HG03045 (cell line): ENCODE results near the gene TNIP3.

Source experiments
- ATAC-seq: cut with Tn5 transposase; IDR thresholded peaks from one replicate; pipeline ENCODE4 v1.9.1; 2021; ENCODE audit warnings: mild to moderate bottlenecking, moderate library complexity; ENCODE audit not compliant: unreplicated experiment

TNIP3 gene

DNA sequence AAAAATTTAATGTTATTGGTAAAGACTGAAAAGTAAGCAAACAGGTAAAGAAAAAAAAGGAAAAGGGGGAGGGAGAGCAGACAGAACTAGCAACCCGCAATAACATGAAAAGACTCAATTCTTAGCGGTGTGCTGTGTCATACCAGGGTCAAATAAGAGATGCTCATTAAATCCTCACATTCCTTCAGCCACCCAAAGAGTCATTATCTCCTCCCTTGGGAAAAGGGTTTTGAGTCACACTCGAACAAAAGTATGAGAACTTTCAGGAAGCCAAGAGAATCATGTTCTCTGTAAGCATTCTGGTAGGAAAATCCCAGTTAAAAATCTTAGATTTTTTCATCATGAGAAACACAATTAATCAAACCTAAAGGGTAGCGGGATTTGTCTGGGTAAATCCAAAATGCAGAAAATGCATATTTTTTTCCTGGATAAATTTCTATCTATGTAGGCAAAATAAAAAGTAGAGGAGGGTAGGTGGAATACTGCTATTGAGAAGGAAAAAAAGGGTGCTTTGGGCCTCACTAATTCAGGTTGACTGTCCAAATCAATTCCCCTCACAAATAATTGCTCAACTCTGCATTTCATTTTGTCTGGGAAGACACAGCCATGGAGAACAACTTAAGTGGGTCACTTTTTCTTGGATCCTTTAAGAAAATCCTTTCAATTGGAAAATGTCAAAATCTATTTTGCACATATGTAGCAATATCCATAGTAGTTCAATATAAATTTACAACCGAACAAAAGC is 23.2 kb downstream of the TNIP3 start:
- no peak for ATAC-seq

GRCh38 chr4:121139533-121140222 is 24.4 kb downstream of the TNIP3 start:
- peak; percentile 56 for ATAC-seq

DNA sequence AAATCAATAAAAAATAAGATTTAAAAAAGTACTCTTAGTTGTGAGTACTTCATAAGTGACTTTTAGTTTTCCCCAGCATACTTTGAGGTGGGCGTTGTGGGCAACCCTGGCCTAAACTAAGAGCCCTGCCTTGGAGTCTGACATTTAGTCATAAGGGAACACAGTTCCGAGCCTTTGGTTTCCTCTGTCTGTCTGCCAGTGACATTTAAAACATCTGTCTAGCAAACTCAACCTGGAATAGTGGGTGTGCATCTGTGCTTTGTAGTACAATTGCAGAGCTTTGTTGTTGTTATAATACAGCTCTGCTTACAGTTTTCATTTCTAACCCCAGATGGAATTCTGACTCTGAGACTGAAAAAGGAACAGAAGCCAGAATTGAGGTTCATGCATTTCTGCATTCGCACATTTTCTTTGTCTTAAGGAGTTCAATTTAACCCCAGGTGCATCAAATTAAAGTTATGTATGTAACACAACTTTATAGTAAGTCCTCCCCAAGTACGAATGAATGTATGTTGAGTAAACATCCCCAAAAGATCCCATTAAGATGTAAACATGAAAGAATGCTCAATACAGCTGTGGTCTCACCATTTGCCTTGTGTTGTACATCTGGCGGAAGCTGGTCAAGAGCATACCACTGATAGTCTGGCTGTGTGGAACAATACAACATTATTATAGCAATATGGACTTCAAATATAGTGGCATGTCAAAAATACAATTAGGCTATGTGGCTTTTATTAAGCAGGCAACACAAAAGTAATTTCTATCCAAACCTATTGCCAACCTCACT is 25.9 kb downstream of the TNIP3 start:
- ATAC-seq = peak; percentile 72

DNA sequence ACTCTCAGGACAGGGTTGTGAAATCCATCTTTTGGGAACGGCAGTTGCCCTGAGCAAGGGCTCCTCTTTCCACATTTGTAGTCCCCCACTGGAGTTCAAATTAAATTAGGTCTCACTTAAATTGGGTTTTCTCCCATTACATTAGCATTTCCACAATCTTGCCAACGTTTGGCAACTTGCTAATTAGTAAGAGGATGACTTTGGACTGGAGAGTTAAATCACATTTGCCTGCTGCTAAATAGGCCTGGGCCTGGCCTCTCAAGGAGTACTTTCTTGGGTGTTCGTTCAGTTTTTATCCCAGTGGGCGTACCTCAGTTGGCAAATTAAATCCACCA is 33.8 kb downstream of the TNIP3 start:
- ATAC-seq = no peak

DNA sequence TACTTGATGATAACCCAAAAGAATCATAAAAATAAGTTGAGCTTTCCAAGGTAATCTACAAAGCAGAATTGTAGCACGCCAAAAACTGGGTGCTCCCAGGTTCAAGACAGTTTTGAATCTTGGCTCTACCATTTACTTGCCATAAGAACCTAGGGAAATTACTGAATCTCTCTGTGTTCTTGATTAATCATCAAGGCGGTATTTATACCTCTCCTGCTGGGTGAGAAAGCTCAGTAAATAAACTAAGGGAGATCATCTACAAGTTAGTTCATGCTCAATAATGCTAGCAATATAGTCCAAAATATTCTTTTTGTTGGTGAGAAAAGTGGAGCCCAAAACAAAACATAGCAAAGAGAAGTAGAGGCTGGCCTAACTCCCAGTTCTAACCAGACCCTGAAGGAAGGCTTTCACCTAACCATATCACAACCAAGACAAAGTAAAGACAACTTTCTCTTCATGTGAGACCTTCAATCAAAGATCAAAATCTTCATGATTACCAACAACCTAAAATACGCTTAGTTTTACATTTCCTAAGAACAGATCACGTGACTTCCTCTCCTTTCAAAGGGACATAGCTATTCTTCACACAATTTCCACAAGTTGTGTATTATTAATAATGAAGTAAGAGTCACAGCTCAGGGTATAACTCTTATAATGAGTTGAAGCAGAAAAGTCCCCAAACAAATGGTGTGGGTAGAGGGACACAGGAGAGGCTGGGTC is 34.4 kb downstream of the TNIP3 start:
- ATAC-seq = no peak

- ATAC-seq = no peak
Observed at GRCh38 chr4:121127100-121127499, 37.0 kb downstream of the TNIP3 start.

GRCh38 chr4:121126449-121127006 is 37.6 kb downstream of the TNIP3 start:
- no peak for ATAC-seq

DNA sequence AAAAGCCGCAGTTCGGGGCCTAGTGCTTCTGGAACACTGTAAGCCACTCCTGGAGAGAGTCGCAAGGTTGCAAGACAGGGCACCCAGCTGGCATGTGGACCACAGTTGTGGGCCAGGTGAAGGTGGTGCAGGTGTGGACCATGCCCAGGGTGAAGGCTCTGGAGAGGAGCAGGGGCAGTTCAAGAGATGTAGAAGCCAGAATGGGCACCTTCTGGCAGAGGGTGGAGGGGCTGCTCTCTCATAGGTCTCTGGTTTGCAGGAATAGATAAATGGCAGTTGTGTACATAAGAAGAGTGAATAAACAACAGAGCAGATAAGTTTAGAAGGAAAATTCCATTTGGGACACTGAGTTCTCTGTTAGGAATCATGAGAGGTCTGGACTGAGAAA is 38.6 kb downstream of the TNIP3 start:
- no peak for ATAC-seq

DNA sequence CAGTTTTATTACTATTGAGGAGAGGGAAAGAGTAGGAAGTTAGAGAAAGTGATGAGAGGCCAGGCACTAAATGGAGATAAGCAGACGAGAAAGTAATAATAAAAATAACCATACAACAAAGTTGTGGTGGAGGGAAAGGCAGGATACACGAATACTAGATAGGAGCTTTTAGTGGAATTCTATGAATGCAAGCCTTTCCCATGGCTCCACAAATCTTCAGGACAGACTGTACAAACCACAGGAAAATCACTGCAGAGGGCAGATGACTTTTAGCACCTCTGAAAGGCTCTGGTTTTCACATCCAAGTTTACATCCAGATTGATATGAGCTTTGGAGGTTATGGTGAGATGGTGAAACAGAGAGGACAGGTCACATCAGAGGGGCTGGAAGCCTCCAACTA is 41.5 kb downstream of the TNIP3 start:
- ATAC-seq = no peak

DNA sequence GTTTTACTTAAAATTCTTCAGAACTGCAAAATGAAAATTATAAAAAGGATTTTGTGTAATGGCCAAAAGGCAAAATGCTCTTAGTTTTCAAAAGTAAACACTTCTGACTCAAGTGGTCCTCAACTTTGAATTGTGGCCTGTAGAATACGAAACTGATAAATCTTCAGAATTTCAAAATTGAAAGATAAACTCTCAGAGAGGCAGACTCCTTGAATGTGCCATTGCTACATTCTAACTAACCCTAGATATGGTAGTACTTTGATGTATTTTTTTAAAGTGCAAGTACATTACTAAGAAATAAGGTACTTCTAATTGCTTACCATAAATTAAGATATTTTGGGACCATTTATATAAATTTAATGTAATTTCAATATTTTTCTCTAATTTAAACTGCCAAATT is 44.4 kb downstream of the TNIP3 start:
- no peak for ATAC-seq

DNA sequence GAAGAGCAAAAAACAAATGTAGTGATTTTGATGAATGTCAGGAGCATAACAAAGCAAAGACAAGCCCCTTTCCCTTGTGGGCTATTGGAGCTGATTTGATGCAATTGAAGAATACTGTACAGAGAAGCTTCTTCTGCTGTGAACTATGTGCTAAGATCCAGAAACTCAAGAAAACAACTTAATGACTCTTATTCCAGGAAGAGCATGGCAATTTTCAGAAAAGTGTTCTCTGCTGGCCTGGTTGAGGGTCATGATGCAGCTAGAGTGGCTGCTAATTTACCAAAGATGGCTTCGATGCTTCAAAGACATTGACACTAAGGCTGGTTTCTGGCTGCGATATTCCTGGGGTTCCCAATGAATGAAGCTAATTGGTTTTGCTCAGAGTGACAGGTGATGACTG is 45.8 kb downstream of the TNIP3 start:
- ATAC-seq = no peak

DNA sequence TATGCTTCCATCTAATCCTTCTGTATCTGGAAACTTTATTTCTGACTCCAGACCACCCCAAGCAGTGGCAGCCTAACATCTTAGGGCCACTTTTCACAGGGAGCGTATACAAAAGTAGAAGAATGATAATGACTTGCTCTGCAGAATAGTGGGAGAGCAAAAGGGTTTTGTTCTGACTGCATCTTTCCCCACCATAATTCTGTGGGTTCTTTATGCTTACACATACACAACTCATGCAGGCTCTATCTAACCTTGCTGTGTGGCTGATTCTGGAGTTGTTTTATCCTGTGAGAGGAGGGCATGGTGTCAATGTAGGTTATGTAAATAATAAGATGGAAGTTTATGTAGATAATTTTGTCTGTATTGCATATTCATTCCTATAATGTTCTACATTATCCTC is 49.4 kb downstream of the TNIP3 start:
- ATAC-seq = no peak

DNA sequence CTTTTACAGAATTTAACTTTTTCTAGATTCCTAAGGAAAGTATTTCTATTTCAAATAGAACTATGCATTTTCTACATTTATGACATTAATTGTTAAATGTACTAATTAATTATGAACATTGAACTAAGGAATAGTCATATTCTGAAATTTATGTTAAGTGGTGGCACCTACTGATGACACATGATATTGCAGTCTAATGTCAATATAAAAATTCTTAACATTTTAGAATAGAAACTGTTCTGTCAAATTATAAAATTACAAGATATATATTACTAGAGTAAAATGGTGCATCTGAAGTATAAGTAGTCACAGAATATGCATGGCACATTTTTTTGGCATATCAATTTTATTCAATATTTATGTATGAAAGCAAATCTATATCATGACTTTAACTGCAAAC is 51.6 kb downstream of the TNIP3 start:
- ATAC-seq = no peak

DNA sequence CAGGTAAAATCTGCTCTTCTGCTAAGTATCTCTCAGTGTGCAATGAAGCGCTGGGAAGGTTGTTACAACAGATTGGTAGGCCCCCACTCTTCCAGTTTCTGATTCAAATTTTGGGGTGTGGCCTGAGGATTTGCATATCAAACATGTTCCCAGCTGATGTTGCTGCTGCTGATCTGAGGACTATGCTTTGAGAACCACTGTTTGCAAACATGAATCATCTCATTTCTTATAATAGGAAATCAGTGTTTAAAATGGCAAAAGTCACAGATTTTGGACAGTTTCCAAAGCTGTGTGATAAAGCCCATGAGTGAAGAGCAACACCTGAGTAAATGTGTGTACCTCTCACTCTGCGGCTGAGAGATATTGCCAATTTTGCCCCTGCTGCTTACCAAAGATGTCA is 55.6 kb downstream of the TNIP3 start:
- ATAC-seq = no peak

GRCh38 chr4:121107507-121107906 is 56.6 kb downstream of the TNIP3 start:
- no peak for ATAC-seq

GRCh38 chr4:121100093-121100775 is 63.9 kb downstream of the TNIP3 start:
- ATAC-seq = no peak

DNA sequence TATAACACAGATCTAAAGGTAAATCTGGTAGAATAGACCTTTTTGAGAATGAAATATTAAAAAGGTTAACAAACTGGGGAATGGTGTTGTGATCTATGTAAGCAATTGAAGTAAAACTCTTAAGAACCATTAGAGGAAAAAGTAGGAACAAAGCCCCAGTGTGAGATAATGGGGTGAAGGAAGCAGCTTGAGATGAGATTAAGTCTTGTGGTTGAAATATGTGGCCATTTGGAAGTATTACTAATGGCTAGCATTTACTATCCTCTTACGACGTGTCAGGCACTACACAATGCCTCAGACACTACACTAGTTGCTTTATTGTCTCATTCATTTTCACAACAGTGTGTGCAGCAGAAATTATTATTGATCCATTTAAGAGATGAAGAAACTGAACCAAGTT is 65.9 kb downstream of the TNIP3 start:
- no peak for ATAC-seq

- ATAC-seq = no peak
Observed at GRCh38 chr4:121096629-121097028, 67.5 kb downstream of the TNIP3 start.

DNA sequence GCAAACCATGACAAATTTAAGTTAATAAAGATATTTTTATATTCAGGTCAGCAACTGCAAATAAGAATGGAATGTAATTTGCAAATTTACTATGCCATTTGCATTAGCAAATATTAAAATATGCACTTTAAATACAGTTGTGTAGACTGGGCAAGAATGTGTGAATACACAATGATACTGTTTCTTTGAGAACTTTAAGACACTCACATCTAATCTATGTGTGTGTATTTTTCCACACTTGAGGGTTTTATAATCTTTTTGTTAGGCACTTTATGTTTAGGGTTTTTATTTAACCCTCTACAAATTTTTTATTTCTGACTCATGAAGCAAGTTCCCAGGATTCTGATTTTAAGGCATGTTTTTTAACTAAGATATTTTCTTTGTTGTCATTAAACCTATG is 67.9 kb downstream of the TNIP3 start:
- ATAC-seq = no peak

DNA sequence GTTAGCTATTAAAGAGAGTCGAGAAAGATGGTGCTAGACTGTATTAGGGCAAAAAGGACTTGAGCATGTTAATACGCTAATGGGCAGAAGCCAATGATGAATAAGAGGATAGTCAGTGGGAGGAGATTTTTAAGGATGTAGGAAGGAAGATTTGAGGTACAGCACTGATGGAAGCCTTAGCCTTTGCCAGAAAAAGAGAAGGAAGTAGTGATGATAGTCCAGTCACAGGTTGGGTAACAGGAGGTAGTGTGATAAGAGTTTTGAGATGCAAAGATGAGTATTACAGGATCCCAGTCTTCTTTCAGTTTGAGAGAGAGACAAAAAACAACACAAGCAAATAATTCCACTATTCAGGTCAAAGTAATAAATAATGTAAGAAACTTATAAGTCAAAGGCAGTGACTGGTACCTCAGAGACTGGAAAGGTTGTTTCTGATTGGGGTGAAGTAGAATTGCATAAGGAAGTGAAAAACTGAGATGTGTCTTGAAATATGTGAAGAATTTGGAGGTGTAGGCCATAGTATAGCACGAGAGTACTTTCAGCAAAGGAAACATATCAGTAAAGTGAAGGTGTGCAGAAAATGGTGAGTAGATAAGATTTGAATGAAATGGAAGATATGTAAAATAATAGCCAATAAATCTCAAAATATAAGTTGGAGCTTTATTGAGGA is 69.7 kb downstream of the TNIP3 start:
- no peak for ATAC-seq
